Activated CD8-positive, alpha-beta memory T cell treated with anti-CD3 and anti-CD28 coated beads for 4 hours (primary cell): ENCODE data around the gene KCNC2.
"Not testable (repeated sequence)": the region's sequence is repeated elsewhere in the genome, so short reads cannot be mapped to it uniquely, and the experiment has no call there.

Experiments
- DNase-seq, 2 donors: peaks; one replicate each; pipeline ENCODE4 v3.0.0-alpha.2; 2020; ENCODE audit warnings: low read depth in 2 of 2

Gene KCNC2

GRCh38 chr12:75209812-75210138 lies at the start of gene KCNC2:
TSS of gene KCNC2 (minus strand) at chr12:75209839.
- DNase-seq = no peak

- no peak for DNase-seq
Measured at GRCh38 chr12:75259143-75259542, 49.5 kb upstream of the KCNC2 start.

- no peak for DNase-seq
Measured at GRCh38 chr12:75257510-75257909, 47.9 kb upstream of the KCNC2 start.

- no peak for DNase-seq
Measured at GRCh38 chr12:75245108-75245507, 35.5 kb upstream of the KCNC2 start.

GRCh38 chr12:75239987-75240386 lies 30.3 kb upstream of the KCNC2 start:
- no peak for DNase-seq

GRCh38 chr12:75236206-75236605 lies 26.6 kb upstream of the KCNC2 start:
- no peak for DNase-seq

GRCh38 chr12:75227132-75227531 lies 17.5 kb upstream of the KCNC2 start:
- no peak for DNase-seq

GRCh38 chr12:75212072-75212471 lies 2.4 kb upstream of the KCNC2 start:
- no peak for DNase-seq

GRCh38 chr12:75208856-75209811 lies 505 bp downstream of the KCNC2 start:
- no peak for DNase-seq

- no peak for DNase-seq
Measured at GRCh38 chr12:75207338-75208083, 2.1 kb downstream of the KCNC2 start.

GRCh38 chr12:75205558-75205957 lies 4.1 kb downstream of the KCNC2 start:
- DNase-seq = no peak

- DNase-seq = no peak
Measured at GRCh38 chr12:75196865-75197264, 12.8 kb downstream of the KCNC2 start.

- no peak for DNase-seq
Measured at GRCh38 chr12:75196408-75196807, 13.2 kb downstream of the KCNC2 start.

- DNase-seq = no peak
Measured at GRCh38 chr12:75194250-75194649, 15.4 kb downstream of the KCNC2 start.

- DNase-seq = no peak
Measured at GRCh38 chr12:75192196-75192595, 17.4 kb downstream of the KCNC2 start.

- no peak for DNase-seq
Measured at GRCh38 chr12:75190846-75191245, 18.8 kb downstream of the KCNC2 start.

GRCh38 chr12:75185881-75186280 lies 23.8 kb downstream of the KCNC2 start:
- not testable (repeated sequence) for DNase-seq

- DNase-seq = no peak
Measured at GRCh38 chr12:75184516-75184915, 25.1 kb downstream of the KCNC2 start.

GRCh38 chr12:75183967-75184366 lies 25.7 kb downstream of the KCNC2 start:
- DNase-seq = no peak

GRCh38 chr12:75177997-75178396 lies 31.6 kb downstream of the KCNC2 start:
- DNase-seq = no peak

- no peak for DNase-seq
Measured at GRCh38 chr12:75172611-75173010, 37.0 kb downstream of the KCNC2 start.

- no peak for DNase-seq
Measured at GRCh38 chr12:75170640-75171185, 38.9 kb downstream of the KCNC2 start.

- DNase-seq = no peak
Measured at GRCh38 chr12:75162845-75163244, 46.8 kb downstream of the KCNC2 start.
